NOMO-1 treated with DMSO at 0.1 percent for 48 hours (cell line): ENCODE measurements around the gene KITLG.
A peak's percentile ranks its signal among the peaks of the same experiment; 100 is the strongest.
"Not testable (repeated sequence)": the region's sequence is repeated elsewhere in the genome, so short reads cannot be mapped to it uniquely, and the experiment has no call there.

Source experiments
- DNase-seq: peaks from one replicate; lab custom pipeline; 2025; ENCODE audit not compliant: unreplicated experiment; lab: John Stamatoyannopoulos, UW

The KITLG gene

GRCh38 chr12:88577537-88577936, 2.7 kb downstream of the KITLG start:
- no peak for DNase-seq

GRCh38 chr12:88576866-88577265, 3.4 kb downstream of the KITLG start:
- no peak for DNase-seq

DNA sequence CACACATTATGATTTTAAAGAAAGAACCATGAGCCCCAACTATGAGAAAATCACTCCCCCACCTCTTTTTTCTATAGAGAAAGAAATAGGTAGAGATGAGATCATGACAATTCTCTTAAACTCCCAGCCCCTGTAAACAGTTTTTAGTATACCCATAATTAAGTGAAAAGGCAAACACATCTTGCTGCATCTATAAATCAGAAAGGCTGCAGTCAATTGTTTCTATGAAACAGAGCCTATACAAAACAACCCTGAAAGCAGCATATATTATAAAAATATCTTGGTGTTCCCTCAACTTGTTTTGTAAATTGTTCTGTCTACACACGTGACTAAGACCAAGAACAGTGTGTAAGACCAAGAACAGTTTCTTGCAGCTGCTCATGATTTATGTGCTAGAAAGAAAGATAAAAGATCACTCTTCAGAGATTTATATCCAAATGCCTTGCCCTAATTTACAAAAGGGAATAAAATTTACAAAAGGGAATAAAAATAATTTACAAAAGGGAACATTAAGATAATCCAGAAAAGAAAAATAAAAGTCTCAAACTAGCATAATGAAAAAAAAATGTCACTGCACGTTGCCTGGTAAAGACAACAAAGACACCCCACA, 4.8 kb downstream of the KITLG start:
- DNase-seq, result no peak

DNA sequence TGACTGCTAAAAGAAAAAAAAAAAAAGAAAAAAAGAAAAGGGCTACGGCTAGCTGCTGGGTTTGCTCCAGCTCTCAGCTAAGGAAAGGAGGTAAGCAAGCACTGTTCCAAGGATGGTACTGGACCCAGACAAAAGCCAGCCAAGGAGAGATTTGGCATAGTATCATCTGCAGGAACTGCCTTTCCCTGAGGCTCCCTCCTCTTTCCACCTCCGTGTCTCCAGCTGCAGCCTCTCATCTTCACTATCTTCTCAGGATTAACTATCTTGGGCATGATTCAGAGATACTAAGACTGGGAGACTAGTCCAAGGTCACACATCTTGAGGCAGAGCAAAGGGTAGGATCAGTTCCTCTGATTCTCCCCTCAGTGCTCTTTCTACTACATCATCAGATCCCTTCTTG, 6.0 kb downstream of the KITLG start:
- no peak for DNase-seq

DNA sequence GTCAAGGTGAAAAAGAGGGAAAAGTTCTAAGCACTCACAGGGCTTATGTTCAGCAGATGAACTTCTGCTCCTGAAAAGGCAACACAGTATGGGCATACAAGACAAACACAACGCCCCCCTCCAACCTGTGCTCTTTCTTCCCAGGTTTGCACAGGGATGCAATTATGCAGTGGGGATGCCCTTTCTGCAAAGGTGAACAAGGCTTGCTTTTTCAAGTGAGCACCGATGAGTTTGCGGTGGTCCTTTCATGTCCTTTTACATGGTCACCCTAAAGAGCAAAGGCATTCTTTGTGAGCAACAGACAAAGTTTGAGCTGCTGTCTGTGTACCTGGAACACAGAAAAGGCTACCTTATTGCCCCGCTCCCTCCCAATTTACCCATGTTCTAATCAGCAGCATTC, 6.7 kb downstream of the KITLG start:
- DNase-seq, result no peak

GRCh38 chr12:88572781-88573549, 7.3 kb downstream of the KITLG start:
- DNase-seq, result peak; percentile 13

DNA sequence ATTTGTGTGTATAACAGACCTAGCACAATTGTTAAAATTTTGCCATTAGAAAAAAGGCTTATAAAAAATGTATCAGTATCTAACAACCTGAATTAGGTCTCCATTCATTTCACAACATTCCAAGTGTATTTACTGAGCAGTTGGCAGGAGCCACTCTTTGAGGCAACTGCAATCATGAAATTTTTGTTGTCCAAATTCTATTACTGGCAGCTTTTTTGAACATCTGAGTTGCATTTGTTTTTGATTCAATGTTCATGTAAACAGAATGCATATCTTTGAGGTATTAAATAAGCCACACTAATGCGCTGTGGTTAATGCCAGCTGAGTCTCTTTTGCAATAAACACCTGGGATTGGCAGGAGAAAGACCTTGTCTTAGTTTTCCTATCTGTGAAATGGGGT, 8.7 kb downstream of the KITLG start:
- DNase-seq, result no peak

- DNase-seq, result no peak
These were observed 10.2 kb downstream of the KITLG start for GRCh38 chr12:88570103-88570502.

GRCh38 chr12:88566430-88566829, 13.8 kb downstream of the KITLG start:
- no peak for DNase-seq

DNA sequence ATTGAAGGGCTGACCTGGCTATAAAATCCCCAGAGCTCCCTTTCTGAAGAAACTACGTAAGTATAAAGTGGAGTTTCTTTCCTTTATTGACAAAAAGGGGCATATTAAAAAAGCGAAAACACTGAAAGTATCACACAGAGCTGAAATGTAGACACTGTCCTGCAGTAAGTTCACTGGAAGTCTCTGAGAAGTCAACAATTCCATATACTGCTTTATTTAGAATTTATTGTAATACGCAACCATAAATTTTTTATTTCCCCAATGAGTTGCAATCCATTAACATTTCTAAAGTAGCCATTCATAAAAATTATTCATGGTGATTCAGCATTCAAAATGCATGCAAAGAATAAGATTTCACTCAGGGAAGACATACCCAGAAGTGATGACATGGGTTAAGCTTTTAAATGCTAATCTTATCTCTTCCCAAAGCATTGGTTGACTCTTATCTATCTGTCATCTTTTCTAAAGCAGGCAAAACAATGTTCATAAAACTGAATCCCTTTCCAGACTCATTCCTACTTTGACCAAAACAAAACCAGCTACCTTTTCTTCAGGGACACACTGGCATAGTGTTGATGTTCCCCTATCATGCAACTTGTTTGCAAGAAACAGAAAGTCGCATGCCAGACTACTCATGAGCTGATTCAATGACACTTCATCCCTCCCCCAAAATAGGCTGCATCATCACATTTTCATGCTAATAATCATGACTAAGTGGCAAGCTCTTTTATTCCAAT, 17.3 kb downstream of the KITLG start:
- DNase-seq, result no peak

DNA sequence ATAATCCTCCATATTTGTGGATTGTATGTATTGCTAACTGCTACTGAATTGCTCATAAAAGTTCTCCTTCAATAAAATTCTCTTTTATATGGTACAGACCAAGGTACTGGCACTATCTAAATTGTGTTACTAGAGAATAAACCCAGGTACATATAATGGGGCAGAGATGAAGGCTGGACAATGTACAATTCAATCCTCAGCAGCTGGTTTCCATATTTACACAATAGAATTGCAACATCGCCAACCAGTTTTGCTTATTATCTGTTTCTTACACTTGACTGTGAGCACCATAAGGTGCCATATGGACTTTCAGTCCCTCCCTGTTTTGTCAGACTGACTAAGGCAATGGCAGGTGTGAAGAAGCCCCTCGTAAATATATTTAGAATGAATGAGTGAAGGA, 18.1 kb downstream of the KITLG start:
- DNase-seq, result no peak

DNA sequence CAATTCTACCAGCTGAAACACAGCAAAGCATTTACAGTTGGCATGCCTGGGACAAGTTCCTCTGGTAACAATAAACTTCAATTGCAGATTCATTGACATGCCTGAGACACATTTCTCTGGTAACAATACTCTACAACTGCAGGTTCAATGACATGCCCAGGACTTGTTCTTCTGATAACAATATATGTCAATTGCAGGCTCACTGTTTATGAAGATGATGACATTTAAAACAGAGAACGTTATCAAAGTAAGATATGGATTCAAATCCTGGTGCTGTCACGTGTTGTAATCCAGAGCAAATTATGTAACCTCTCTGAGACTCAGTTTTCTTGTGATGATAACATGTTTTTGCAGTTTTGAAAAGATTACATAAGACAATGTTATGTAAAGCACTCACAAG, 20.5 kb downstream of the KITLG start:
- no peak for DNase-seq

DNA sequence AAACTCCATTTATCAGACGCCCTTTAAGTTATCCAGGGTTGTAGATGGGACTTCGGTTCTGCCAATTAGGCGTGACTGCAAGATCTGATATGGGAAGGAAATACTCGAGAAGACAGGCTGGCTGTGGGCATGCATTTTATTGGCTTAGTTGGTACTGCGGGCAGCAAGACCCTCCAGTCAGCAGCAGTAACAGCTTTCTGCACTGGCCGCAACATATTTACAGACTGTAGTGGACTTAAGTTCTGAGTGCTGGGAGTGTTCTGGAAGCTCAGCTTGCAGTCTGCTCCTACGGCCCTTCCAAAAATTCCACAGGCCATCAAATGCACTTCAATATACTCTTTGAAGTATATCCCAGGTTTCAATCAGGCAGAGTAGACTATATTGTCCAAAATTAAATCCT, 21.1 kb downstream of the KITLG start:
- no peak for DNase-seq

GRCh38 chr12:88558340-88558867, 21.9 kb downstream of the KITLG start:
- DNase-seq, result peak; percentile 19

- peak; percentile 65 for DNase-seq
These were observed 24.0 kb downstream of the KITLG start for GRCh38 chr12:88556213-88556774.

DNA sequence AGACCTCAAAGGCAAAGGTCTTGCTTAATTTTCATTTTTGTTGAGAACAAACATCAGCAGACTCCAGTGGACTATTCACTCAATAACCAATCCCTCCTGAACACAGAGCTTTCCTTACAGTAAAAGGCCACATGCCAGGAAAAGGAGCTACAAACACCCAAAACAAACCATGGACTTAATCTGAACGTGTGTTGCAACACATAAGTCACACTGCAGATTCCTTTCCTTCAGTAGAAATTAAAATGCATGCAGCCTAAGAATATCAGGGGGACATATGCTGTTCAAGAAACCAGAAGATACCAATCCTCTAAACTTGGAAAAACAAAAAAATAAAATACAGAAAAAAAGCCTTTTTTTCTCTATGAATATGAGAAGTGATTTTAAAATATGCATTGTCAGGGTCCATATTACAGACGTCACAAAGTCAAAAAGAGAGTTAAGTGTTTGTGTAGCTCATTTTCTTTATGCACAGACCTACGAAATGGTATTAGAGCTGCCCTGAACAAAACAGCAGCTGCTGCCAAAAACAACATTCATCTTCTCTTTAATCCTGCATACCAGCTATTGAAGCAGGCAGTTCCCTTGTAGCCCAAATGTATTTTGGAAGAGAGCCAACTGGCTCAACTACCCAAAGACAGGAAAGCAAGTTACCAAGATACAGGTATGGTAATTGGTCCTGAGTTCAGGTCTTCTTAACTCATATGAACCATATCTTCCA, 26.2 kb downstream of the KITLG start:
- no peak for DNase-seq

DNA sequence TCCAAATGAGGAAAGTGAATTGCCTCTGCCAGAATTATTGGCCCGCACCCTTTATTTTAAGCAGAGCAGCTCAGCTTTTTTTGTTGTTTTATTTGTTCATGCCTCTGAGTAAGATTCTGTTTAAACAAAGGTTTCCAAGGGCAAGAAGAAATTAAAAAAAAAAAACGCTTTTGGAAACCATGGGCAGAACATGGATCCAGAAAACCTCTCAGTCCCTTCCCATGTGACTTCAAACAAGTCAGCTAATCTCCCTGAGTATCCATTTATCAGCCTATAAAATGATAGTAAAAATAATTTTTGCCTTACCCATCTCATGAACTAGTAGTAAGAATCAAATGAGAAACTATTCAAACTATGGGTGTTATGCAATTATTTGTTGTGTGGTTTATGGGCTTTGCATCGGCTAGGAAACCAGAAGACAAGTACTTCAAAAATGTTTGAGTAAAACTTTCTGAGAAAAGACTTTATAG, 27.6 kb downstream of the KITLG start:
- no peak for DNase-seq

- no peak for DNase-seq
These were observed 30.3 kb downstream of the KITLG start for GRCh38 chr12:88549929-88550328.

DNA sequence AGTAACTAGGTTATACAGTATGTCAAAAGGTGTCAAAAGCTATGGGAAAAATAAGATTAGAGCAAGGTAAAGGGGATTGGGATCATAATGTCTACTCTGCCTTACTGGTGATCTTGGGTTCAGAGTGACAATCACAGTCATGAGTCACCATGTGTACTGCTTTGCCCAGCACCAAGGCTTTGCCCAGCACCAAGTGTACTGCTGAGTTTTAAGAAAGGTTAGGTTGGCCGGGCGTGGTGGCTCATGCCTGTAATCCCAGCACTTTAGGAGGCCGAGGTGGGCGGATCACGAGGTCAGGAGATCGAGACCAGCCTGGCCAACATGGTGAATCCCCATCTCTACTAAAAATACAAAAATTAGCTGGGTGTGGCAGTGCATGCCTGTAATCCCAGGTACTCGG, 32.3 kb downstream of the KITLG start:
- not testable (repeated sequence) for DNase-seq

DNA sequence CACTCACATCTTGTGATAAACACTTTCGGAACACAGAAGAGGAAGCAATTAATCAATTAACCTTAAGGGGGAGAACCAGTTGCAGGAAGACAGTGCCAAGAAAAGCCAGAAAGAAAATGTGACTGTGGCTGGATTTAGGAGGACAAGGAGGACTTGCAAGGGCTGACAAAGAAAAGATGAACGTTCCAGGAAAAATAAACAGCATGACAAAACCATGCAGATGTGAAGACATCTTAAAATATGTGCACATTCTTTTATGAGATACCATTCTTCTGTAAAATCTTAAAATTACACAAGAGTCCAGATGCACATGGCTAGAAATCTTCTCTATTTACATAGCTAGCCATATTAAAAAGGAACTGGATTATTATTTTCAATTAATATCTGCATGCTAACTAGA, 33.4 kb downstream of the KITLG start:
- DNase-seq, result no peak

GRCh38 chr12:88546226-88546625, 34.0 kb downstream of the KITLG start:
- DNase-seq, result no peak
